SK-N-SH treated with all-trans-retinoic acid at 6 μM for 48 hours (cell line): ENCODE results near the gene FTH1.

Source experiments
- ARNTL ChIP-seq: fragments of 450-650 bp; formaldehyde crosslinking; IDR thresholded peaks from 2 replicates; pipeline ENCODE4 v1.5.0; 2020; ENCODE audit warnings: low read depth, mild to moderate bottlenecking, moderate library complexity, borderline replicate concordance
- BACH2 ChIP-seq: fragments of 250-450 bp; sonication (Bioruptor Pico); IDR thresholded peaks from 2 replicates; pipeline ENCODE4 v1.9.0; 2021; ENCODE audit warnings: mild to moderate bottlenecking, borderline replicate concordance
- PPARA ChIP-seq: fragments of 250-450 bp; sonication (Bioruptor Pico); IDR thresholded peaks from 2 replicates; pipeline ENCODE4 v1.5.0; 2020; ENCODE audit warnings: mild to moderate bottlenecking, borderline replicate concordance
- RARB ChIP-seq: fragments of 250-450 bp; sonication (Bioruptor Pico); IDR thresholded peaks from 2 replicates; pipeline ENCODE4 v1.8.0; 2021; ENCODE audit warnings: mild to moderate bottlenecking, moderate library complexity
- ZC3H10 ChIP-seq: fragments of 250-450 bp; sonication (Bioruptor Pico); IDR thresholded peaks from 2 replicates; pipeline ENCODE4 v1.5.1; 2021; ENCODE audit warnings: mild to moderate bottlenecking, moderate library complexity
- ZFP3 ChIP-seq: fragments of 250-450 bp; sonication (Bioruptor Pico); IDR thresholded peaks from 2 replicates; pipeline ENCODE4 v1.5.0; 2020; ENCODE audit warnings: mild to moderate bottlenecking, moderate library complexity
- ZNF565 ChIP-seq: fragments of 450-650 bp; formaldehyde crosslinking; conservative IDR thresholded peaks from 2 replicates; pipeline ENCODE4 v1.5.0; 2020; ENCODE audit warnings: low read depth, mild to moderate bottlenecking, moderate library complexity
- ZNF8 ChIP-seq: fragments of 450-650 bp; formaldehyde crosslinking; IDR thresholded peaks from 2 replicates; pipeline ENCODE4 v1.5.0; 2020; ENCODE audit warnings: mild to moderate bottlenecking, moderate library complexity
- TF ChIP-seq, protein P1 (sequence below): fragments of 250-450 bp; sonication (Bioruptor Pico); IDR thresholded peaks from 2 replicates; pipeline ENCODE4 v1.5.1; 2020; ENCODE audit warnings: low read depth, mild to moderate bottlenecking, moderate library complexity
- TF ChIP-seq, protein P2 (sequence below): fragments of 250-450 bp; sonication (Bioruptor Pico); IDR thresholded peaks from 2 replicates; pipeline ENCODE4 v1.8.0; 2020; ENCODE audit warnings: mild to moderate bottlenecking, moderate library complexity, borderline replicate concordance

DNA sequence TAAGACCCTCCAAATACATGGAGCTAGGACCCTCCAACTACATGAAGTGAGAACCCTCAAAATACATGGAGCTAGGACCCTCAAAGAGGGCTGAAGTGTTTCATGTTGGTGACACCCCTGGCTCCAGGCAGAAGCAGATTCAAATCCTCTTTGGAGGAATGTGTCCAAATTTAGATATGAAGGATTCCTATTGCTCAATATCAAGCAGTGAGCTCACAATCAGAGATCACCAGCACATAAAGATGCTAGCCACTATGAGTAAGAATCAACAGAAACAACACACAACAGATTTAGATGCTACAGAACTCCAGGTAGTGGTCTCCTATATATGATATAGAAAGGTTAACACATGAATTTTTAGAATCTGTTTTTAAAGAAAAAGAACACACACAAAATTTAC, 38.8 kb downstream of the FTH1 start:
- TF ChIP-seq, protein P1, sequence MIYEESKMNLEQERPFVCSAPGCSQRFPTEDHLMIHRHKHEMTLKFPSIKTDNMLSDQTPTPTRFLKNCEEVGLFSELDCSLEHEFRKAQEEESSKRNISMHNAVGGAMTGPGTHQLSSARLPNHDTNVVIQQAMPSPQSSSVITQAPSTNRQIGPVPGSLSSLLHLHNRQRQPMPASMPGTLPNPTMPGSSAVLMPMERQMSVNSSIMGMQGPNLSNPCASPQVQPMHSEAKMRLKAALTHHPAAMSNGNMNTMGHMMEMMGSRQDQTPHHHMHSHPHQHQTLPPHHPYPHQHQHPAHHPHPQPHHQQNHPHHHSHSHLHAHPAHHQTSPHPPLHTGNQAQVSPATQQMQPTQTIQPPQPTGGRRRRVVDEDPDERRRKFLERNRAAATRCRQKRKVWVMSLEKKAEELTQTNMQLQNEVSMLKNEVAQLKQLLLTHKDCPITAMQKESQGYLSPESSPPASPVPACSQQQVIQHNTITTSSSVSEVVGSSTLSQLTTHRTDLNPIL: no peak
- TF ChIP-seq PPARA (CRISPR knock-in tag): no peak
- TF ChIP-seq, protein P2, sequence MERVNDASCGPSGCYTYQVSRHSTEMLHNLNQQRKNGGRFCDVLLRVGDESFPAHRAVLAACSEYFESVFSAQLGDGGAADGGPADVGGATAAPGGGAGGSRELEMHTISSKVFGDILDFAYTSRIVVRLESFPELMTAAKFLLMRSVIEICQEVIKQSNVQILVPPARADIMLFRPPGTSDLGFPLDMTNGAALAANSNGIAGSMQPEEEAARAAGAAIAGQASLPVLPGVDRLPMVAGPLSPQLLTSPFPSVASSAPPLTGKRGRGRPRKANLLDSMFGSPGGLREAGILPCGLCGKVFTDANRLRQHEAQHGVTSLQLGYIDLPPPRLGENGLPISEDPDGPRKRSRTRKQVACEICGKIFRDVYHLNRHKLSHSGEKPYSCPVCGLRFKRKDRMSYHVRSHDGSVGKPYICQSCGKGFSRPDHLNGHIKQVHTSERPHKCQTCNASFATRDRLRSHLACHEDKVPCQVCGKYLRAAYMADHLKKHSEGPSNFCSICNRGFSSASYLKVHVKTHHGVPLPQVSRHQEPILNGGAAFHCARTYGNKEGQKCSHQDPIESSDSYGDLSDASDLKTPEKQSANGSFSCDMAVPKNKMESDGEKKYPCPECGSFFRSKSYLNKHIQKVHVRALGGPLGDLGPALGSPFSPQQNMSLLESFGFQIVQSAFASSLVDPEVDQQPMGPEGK (CRISPR knock-in tag): no peak
- no peak for TF ChIP-seq ZC3H10 (CRISPR knock-in tag)
- TF ChIP-seq ARNTL (CRISPR knock-in tag): no peak
- no peak for TF ChIP-seq ZNF565
- no peak for TF ChIP-seq ZNF8 (CRISPR knock-in tag)
- TF ChIP-seq BACH2 (CRISPR knock-in tag): no peak
- TF ChIP-seq ZFP3 (CRISPR knock-in tag): no peak
- TF ChIP-seq RARB (CRISPR knock-in tag): no peak
